Type B pancreatic cell (in vitro differentiated cells): ENCODE measurements around the gene RNF40. TPM values are rescaled to one million over a fixed set of nuclear protein-coding genes. Genes with fewer than 3 reads are reported as not detected.
A peak's percentile ranks its signal among the peaks of the same experiment; 100 is the strongest.
"Not testable (repeated sequence)": the region's sequence is repeated elsewhere in the genome, so short reads cannot be mapped to it uniquely, and the experiment has no call there.

Experiments used
- DNase-seq: peaks from one replicate; pipeline ENCODE4 v3.0.0; 2021; ENCODE audit warnings: mixed read lengths; ENCODE audit not compliant: unreplicated experiment; ENCODE audit errors: extremely low spot score
- H3K27ac Mint-ChIP-seq: 2 replicates; pipeline ENCODE4 v1.8.0; 2021; ENCODE audit warnings: mild to moderate bottlenecking, mixed read lengths
- H3K27me3 Mint-ChIP-seq: 2 replicates; pipeline ENCODE4 v1.8.0; 2021; ENCODE audit warnings: mixed read lengths
- H3K36me3 Mint-ChIP-seq: 2 replicates; pipeline ENCODE4 v1.8.0; 2021; ENCODE audit warnings: mixed read lengths
- H3K4me1 Mint-ChIP-seq: one replicate; pipeline ENCODE4 v1.8.0; 2021; ENCODE audit warnings: mixed read lengths; ENCODE audit not compliant: unreplicated experiment
- H3K4me3 Mint-ChIP-seq: 2 replicates; pipeline ENCODE4 v1.8.0; 2021; ENCODE audit warnings: mild to moderate bottlenecking, mixed read lengths
- H3K9me3 Mint-ChIP-seq: 2 replicates; pipeline ENCODE4 v1.8.0; 2021; ENCODE audit warnings: mixed read lengths
- CTCF ChIP-seq: fragments of 200-600 bp; sonication (generic); conservative IDR thresholded peaks from 2 replicates; pipeline ENCODE4 v1.5.0; 2021; ENCODE audit warnings: antibody characterized with exemption, mild to moderate bottlenecking
- total RNA-seq: library from RNA; stranded (reverse); gene quantifications from 2 replicates; pipeline ENCODE4 v1.2.1, GENCODE V29; 2021; ENCODE audit warnings: low replicate concordance

Gene RNF40
- total RNA-seq, 1 donor from 2014 or later: 131 TPM

- Mint-ChIP-seq H3K4me1 (peaks cover 11% of the 10 kb centered on the region), H3K27ac (no peak overlapping the region), H3K9me3 (no peaks in the 10 kb centered on the region), H3K27me3 (no peaks in the 10 kb centered on the region), H3K36me3 (no peaks in the 10 kb centered on the region), H3K4me3 (peak overlapping the region; percentile 5)
- DNase-seq: no peak
- no peak for TF ChIP-seq CTCF
Observed at GRCh38 chr16:30802936-30803335, 40.8 kb downstream of the RNF40 start.

GRCh38 chr16:30805056-30805369, 42.9 kb downstream of the RNF40 start:
- H3K4me3 Mint-ChIP-seq: peak overlapping the region; percentile 93
- DNase-seq: no peak
- H3K36me3 Mint-ChIP-seq: no peaks in the 10 kb centered on the region
- H3K27me3 Mint-ChIP-seq: no peaks in the 10 kb centered on the region
- no peaks in the 10 kb centered on the region for H3K9me3 Mint-ChIP-seq
- H3K4me1 Mint-ChIP-seq: peaks cover 14% of the 10 kb centered on the region
- no peak for TF ChIP-seq CTCF
- peak overlapping the region; percentile 87 for H3K27ac Mint-ChIP-seq

GRCh38 chr16:30805370-30806169, 43.4 kb downstream of the RNF40 start:
- DNase-seq: peak; percentile 84
- Mint-ChIP-seq H3K36me3 (no peaks in the 10 kb centered on the region), H3K27me3 (no peaks in the 10 kb centered on the region), H3K27ac (peak overlapping the region; percentile 96), H3K4me1 (peaks cover 14% of the 10 kb centered on the region), H3K9me3 (no peaks in the 10 kb centered on the region), H3K4me3 (peak overlapping the region; percentile 93)
- TF ChIP-seq CTCF: no peak

- H3K4me1 Mint-ChIP-seq: peaks cover 14% of the 10 kb centered on the region
- peak overlapping the region; percentile 39 for H3K4me3 Mint-ChIP-seq
- no peak for DNase-seq
- no peaks in the 10 kb centered on the region for H3K36me3 Mint-ChIP-seq
- H3K27me3 Mint-ChIP-seq: no peaks in the 10 kb centered on the region
- no peak for TF ChIP-seq CTCF
- H3K27ac Mint-ChIP-seq: no peak overlapping the region
- no peaks in the 10 kb centered on the region for H3K9me3 Mint-ChIP-seq
Observed at GRCh38 chr16:30808146-30808545, 46.0 kb downstream of the RNF40 start.

GRCh38 chr16:30808890-30809426, 46.8 kb downstream of the RNF40 start:
- Mint-ChIP-seq H3K4me1 (peaks cover 18% of the 10 kb centered on the region), H3K4me3 (peak overlapping the region; percentile 41), H3K27ac (peak overlapping the region; percentile 57)
- H3K9me3 Mint-ChIP-seq, H3K27me3 Mint-ChIP-seq, DNase-seq, H3K36me3 Mint-ChIP-seq: not testable (repeated sequence)

- H3K27ac Mint-ChIP-seq, DNase-seq, H3K9me3 Mint-ChIP-seq, H3K27me3 Mint-ChIP-seq, H3K36me3 Mint-ChIP-seq, H3K4me3 Mint-ChIP-seq: not testable (repeated sequence)
- H3K4me1 Mint-ChIP-seq: peaks cover 19% of the 10 kb centered on the region
Observed at GRCh38 chr16:30809675-30810074, 47.6 kb downstream of the RNF40 start.
